GM21786 (cell line): ENCODE measurements around the gene TEX2.
"Not testable (repeated sequence)": the region's sequence is repeated elsewhere in the genome, so short reads cannot be mapped to it uniquely, and the experiment has no call there.

Experiments used
- ATAC-seq: cut with Tn5 transposase; IDR thresholded peaks from one replicate; pipeline ENCODE4 v1.9.1; 2021; ENCODE audit not compliant: unreplicated experiment

TEX2 gene

GRCh38 chr17:64240741-64241347 lies 22.2 kb downstream of the TEX2 start:
- no peak for ATAC-seq

GRCh38 chr17:64240261-64240740 lies 22.8 kb downstream of the TEX2 start:
- ATAC-seq = no peak

GRCh38 chr17:64238449-64238848 lies 24.6 kb downstream of the TEX2 start:
- ATAC-seq = not testable (repeated sequence)

GRCh38 chr17:64236827-64237403 lies 26.1 kb downstream of the TEX2 start:
- no peak for ATAC-seq

GRCh38 chr17:64234961-64235360 lies 28.1 kb downstream of the TEX2 start:
- ATAC-seq = no peak

GRCh38 chr17:64232466-64233262 lies 30.4 kb downstream of the TEX2 start:
- no peak for ATAC-seq

- ATAC-seq = no peak
Measured at GRCh38 chr17:64231567-64232141, 31.4 kb downstream of the TEX2 start.

GRCh38 chr17:64230791-64231408 lies 32.2 kb downstream of the TEX2 start:
- no peak for ATAC-seq

GRCh38 chr17:64229815-64230728 lies 33.0 kb downstream of the TEX2 start:
- ATAC-seq = no peak

GRCh38 chr17:64226132-64226531 lies 36.9 kb downstream of the TEX2 start:
- no peak for ATAC-seq

GRCh38 chr17:64225410-64225809 lies 37.6 kb downstream of the TEX2 start:
- no peak for ATAC-seq

- no peak for ATAC-seq
Measured at GRCh38 chr17:64223931-64224629, 39.0 kb downstream of the TEX2 start.

GRCh38 chr17:64223283-64223682 lies 39.8 kb downstream of the TEX2 start:
- no peak for ATAC-seq

- no peak for ATAC-seq
Measured at GRCh38 chr17:64221679-64222078, 41.4 kb downstream of the TEX2 start.

GRCh38 chr17:64220604-64221003 lies 42.5 kb downstream of the TEX2 start:
- ATAC-seq = not testable (repeated sequence)

- no peak for ATAC-seq
Measured at GRCh38 chr17:64219571-64219970, 43.5 kb downstream of the TEX2 start.

GRCh38 chr17:64218066-64218465 lies 45.0 kb downstream of the TEX2 start:
- no peak for ATAC-seq

- ATAC-seq = no peak
Measured at GRCh38 chr17:64217249-64217691, 45.8 kb downstream of the TEX2 start.
